ENCODE measurements around the gene FTMT. TPM values are rescaled to one million over a fixed set of nuclear protein-coding genes. Genes with fewer than 3 reads are reported as not detected.

The FTMT gene
- total RNA-seq, 2 experiments from 2014 or later = not detected

DNA sequence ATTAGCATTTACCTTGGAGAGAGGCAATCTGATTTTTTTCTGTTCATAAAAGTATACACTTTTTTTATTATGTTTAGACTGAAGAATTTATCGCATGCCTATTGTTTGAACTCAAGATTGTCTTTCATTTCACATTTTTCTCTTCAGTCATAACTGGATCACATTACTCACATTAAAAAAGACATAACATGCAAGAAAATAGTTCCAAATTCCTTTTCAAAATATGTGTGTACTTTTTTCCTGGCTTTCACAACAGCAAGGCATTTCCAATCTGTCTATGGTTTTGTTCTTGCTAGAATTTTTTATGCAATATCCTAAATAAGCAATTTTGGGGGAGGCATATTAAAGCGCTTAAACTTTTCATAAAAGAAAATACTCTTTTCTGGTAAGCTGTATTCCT, 21.2 kb downstream of the FTMT start:
- no peaks in the 10 kb centered on the region for H3K27me3 Mint-ChIP-seq
- H3K4me1 Mint-ChIP-seq = no peaks in the 10 kb centered on the region
- DNase-seq (no peak), ATAC-seq (ENCODE audit: low read depth) (no peak)
- POLR2A ChIA-PET = no interaction called here
- H3K27ac Mint-ChIP-seq = no peak overlapping the region
- H3K36me3 Mint-ChIP-seq = no peaks in the 10 kb centered on the region
- H3K4me3 Mint-ChIP-seq = no peak overlapping the region
- H3K9me3 Mint-ChIP-seq = no peaks in the 10 kb centered on the region

DNA sequence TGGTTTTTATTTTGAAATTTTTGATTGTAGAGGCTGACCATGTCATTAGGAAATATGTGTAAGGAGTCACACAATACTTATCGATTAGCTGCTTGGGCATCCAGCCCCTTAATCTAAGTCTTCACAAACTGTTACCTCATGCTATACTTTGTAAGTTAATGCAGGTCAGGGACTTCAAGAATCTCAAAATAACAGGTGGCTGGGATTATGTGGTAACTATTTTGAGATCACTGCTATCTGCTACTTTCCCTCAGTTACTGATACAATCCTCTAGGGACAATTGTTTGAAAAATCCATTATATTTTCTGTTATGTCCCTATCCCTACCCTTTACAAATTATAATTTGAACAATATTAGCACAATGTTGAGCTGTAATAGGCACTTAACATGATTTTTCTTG, 21.7 kb downstream of the FTMT start:
- H3K36me3 Mint-ChIP-seq = no peaks in the 10 kb centered on the region
- POLR2A ChIA-PET = no interaction called here
- DNase-seq = no peak
- no peaks in the 10 kb centered on the region for H3K4me1 Mint-ChIP-seq
- no peak overlapping the region for H3K4me3 Mint-ChIP-seq
- ATAC-seq (ENCODE audit: low read depth) = no peak
- H3K27me3 Mint-ChIP-seq = no peaks in the 10 kb centered on the region
- H3K9me3 Mint-ChIP-seq = no peaks in the 10 kb centered on the region
- H3K27ac Mint-ChIP-seq = no peak overlapping the region

DNA sequence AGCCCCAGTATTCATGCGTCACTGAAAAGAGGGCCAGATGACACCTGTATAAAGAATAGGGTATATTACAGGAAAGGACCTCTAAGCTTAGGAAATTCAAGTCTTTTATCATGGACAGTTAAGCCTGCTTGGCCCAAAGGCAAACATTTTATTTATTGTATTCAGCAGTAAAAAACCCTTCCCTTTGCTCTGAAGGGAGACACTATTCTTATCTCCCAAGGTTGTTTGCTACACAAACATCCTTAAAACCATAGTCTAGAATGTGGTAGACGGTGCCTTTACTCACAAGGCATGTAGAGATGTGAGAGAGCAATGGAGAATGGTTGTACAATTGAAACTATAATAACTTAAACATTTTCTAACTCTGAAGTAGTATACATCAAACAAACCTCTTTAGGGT, 33.9 kb downstream of the FTMT start:
- Mint-ChIP-seq H3K4me3 (no peak overlapping the region), H3K27me3 (no peaks in the 10 kb centered on the region), H3K36me3 (no peaks in the 10 kb centered on the region), H3K27ac (no peak overlapping the region), H3K4me1 (no peaks in the 10 kb centered on the region), H3K9me3 (no peaks in the 10 kb centered on the region)
- POLR2A ChIA-PET = no interaction called here
- DNase-seq (no peak), ATAC-seq (ENCODE audit: low read depth) (no peak)

DNA sequence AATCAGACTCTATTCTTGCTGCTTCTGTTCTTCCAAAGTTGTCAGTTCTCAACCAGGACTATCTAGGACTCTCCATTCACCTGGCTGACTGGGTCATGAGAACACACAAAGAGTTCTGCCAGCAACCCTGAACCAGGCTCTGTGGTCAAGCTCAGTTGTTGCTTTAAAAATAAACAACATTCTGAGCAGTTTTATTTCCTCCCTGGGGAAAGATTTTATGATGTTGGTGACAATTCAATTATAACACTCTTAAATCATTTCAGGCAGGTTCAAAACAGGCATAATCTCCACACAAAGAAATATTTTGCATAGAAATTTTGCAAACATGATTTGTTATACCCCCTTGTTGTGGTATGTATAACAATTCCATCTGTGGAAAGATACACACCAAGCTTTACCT, 36.0 kb downstream of the FTMT start:
- Mint-ChIP-seq H3K9me3 (no peaks in the 10 kb centered on the region), H3K27me3 (no peaks in the 10 kb centered on the region), H3K36me3 (no peaks in the 10 kb centered on the region), H3K4me1 (no peaks in the 10 kb centered on the region), H3K4me3 (no peak overlapping the region), H3K27ac (no peak overlapping the region)
- ATAC-seq (ENCODE audit: low read depth) = no peak
- POLR2A ChIA-PET = no interaction called here
- DNase-seq = no peak

DNA sequence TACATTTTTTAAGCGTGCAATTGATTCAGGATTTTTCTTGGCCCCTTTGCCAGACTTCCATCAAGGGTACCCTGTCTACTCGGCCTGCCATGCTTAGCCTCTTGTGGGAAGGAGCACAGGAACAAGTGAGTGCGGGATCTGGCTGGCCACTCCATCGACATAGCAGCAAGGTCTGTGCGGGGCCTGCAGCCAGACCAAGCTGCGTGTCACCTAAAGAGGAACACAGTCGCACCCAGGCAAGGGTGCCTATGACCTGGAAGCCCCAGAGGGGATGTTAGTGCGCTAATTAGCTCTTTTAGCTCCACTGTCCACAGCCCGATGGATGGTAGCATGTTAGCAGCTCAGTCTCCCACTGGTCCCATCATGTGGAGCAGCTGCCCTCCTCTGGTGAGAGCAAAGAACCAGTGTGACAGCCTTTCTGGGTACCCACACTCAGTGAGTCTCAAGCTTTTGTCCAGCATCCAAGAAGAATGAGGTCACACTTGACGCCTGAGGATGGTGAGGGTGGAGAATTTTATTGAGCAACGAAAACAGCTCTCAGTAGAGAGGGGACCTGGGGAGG, 38.7 kb downstream of the FTMT start:
- Mint-ChIP-seq H3K27me3 (no peaks in the 10 kb centered on the region), H3K4me1 (no peaks in the 10 kb centered on the region), H3K27ac (no peak overlapping the region), H3K36me3 (no peaks in the 10 kb centered on the region), H3K9me3 (peaks cover 2% of the 10 kb centered on the region), H3K4me3 (no peak overlapping the region)
- POLR2A ChIA-PET = no interaction called here
- DNase-seq = no peak
- no peak for ATAC-seq (ENCODE audit: low read depth)

DNA sequence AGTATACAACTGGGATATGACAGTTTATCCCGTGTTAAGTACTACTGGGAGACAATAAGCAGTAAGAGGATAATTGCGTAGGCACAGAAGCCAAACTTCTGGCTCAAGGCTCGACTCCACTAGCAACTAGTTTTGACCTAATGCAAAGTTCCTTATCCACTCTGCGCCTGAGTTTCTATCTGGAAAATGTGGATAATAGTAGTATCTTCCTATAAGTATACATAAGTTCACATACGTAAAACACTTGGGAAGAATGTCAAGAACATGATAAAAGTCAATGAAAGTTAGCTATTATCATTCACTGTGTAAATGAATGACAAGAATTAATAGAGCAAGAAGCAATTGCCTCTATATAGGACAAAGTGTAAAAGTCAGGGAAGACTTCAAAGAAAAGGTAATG, 45.7 kb downstream of the FTMT start:
- ATAC-seq (ENCODE audit: low read depth) = no peak
- H3K36me3 Mint-ChIP-seq = no peaks in the 10 kb centered on the region
- H3K9me3 Mint-ChIP-seq = peaks cover 2% of the 10 kb centered on the region
- DNase-seq = no peak
- H3K4me3 Mint-ChIP-seq = no peak overlapping the region
- H3K27ac Mint-ChIP-seq = no peak overlapping the region
- no peaks in the 10 kb centered on the region for H3K4me1 Mint-ChIP-seq
- H3K27me3 Mint-ChIP-seq = no peaks in the 10 kb centered on the region
- POLR2A ChIA-PET = no interaction called here

DNA sequence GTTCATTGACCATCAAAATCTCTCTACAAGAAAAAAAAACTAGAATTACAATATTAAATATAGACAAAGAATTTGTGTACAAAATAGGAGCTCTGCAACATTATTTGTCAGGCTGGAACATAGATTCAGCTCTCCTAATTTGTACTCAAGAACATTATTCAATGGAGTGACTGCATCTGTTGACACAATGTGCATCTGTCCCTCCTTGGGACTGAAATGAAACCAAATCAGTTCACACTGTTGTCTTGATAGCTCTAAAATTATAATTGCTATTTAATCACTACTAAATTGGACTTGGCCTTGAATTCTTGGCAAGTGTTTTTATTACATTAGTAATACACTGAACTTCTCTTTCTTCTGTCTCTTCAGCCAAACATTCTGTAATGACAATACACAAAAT, 47.7 kb downstream of the FTMT start:
- Mint-ChIP-seq H3K9me3 (no peaks in the 10 kb centered on the region), H3K4me1 (no peaks in the 10 kb centered on the region), H3K36me3 (no peaks in the 10 kb centered on the region), H3K4me3 (no peak overlapping the region), H3K27ac (no peak overlapping the region), H3K27me3 (no peaks in the 10 kb centered on the region)
- POLR2A ChIA-PET = no interaction called here
- ATAC-seq (ENCODE audit: low read depth) (no peak), DNase-seq (no peak)

Other genes starting within 250 kb of the FTMT start
- 10 to 100 TPM in 1 of 2 experiments, 1 to 10 TPM in 1; 8.9 to 11.2 TPM for gene SRFBP1, start 110.1 kb downstream of the FTMT start, total RNA-seq
- not detected for gene LOX, start 226.4 kb downstream of the FTMT start, total RNA-seq

Measured in activated naive CD8-positive, alpha-beta T cell treated with anti-CD3 and anti-CD28 coated beads, Interleukin-2, amount 10 ng/mL, durations not matched to agents 7 days and 5 days (primary cell).